ENCODE results near the gene DONSON. TPM values are rescaled to one million over a fixed set of nuclear protein-coding genes. Genes with fewer than 3 reads are reported as not detected.

Gene DONSON
- total RNA-seq, 1 donor from 2014 or later, result 0.53 TPM

DNA sequence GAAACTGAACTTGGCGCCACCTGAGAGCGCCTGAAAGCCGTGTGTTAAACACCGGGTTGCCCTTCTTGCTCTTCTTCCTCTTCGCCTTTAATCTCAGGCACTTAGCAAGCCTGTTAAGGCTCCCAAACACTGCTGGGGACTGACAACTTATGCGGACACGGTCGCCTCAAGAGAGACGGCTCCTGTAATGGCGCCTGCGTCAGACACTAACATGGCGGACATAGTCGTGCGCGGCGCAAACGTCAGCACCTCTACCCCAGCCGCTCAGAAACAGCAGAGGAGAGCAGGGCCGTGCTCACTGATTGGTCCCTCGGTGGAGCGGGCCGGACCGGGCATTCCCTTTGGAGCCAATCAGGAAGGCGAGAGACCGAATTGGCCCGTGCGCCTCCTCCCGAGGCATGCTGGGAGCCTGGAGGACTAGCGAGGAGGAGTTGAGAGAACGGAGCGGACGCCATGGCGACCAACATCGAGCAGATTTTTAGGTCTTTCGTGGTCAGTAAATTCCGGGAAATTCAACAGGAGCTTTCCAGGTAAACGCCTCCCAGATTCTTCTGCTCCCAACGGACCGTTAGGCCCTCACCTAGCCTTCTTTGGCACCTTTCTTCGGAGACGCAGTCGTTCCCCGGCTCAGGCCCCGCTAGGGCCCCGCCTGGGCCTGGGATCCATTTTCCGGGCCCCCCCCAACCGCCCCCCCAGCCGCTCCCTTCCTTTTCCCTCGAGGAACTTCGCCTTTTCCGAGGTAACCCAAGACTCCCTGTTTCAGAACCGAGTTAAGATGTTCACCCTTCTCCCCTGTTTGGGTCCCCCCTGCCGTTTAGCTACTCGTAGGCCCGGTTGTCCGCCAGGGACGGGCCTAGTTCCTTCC is 45.6 kb downstream of the DONSON start, which contains the start of gene SON:
Gene SON, plus strand, starts transcription at position 399 of the 865 bp plus-strand sequence. Its CDS starts 55 bp downstream, at position 454.
- TF ChIP-seq, protein P1, sequence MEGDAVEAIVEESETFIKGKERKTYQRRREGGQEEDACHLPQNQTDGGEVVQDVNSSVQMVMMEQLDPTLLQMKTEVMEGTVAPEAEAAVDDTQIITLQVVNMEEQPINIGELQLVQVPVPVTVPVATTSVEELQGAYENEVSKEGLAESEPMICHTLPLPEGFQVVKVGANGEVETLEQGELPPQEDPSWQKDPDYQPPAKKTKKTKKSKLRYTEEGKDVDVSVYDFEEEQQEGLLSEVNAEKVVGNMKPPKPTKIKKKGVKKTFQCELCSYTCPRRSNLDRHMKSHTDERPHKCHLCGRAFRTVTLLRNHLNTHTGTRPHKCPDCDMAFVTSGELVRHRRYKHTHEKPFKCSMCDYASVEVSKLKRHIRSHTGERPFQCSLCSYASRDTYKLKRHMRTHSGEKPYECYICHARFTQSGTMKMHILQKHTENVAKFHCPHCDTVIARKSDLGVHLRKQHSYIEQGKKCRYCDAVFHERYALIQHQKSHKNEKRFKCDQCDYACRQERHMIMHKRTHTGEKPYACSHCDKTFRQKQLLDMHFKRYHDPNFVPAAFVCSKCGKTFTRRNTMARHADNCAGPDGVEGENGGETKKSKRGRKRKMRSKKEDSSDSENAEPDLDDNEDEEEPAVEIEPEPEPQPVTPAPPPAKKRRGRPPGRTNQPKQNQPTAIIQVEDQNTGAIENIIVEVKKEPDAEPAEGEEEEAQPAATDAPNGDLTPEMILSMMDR (IDR thresholded peaks at IDR 0.05), result no peak
- Histone ChIP-seq H3K4me3 (peak within 1 kb of the TSS; percentile 79 to 82), H3K27me3 (no peaks in the 10 kb centered on the region), H3K27ac (peak within 1 kb of the TSS; percentile 98 to 99), H3K9me3 (no peaks in the 10 kb centered on the region), H3K4me1 (peaks cover 0 to 18% of the 10 kb centered on the region in 2 donors), H3K36me3 (peaks cover 18 to 30% of the 10 kb centered on the region in 2 donors)
- intact Hi-C loops (cut with DNase I), result loop anchor here (1.0 kb wide), 3 partner anchors 45 to 99 kb away; partner anchors contain the start of genes DONSON and ITSN1
- DNase-seq (ENCODE audit: low spot score in 2 of 2), result peak; percentile 98 to 99

DNA sequence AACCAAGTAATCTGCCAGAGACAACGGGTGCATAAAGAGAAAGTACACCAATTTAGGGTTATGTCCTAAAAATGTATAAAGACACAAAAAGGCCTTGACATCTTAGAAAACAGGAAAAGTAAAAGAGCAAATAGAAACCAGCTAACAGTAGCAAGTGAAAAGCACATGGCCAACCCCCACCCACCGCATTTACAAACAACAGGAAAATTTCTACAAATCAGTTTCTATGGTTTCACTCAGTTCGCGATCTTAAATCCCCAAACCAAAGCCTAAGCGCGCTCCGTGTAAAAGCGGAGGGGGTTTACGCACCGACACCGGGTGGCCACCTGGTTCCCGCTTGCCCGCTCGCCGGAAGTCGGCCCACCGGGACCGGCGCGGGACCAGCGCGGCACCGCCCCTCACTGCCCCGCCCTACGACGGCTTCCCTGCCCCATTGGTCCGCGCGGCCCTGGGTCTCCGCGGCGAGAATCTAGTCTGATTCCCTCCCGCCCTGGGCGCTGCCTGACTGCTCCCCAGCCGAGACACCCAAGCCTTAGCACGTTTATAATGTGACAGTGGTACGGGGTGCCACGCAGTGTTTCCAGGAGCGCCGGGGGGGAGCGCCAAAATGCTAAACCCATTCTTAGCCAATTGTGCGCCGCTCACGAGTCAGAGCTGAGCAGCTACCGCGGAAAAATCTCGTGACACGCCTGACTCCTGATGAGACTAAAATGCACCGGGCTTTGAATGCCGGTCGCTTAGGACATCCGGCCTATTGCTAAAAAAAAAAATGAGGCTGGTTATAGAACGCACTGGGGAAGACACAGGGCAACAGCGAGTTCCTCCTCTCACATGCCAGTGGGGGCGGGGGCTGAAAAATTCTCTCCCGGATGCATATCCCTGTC is 46.5 kb downstream of the DONSON start, which contains the start of gene GART:
Gene GART, minus strand, starts transcription at position 362 of the 884 bp plus-strand sequence. CDS start 2,802 bp downstream, outside the sequence.
- Histone ChIP-seq H3K4me1 (peaks cover 0 to 18% of the 10 kb centered on the region in 2 donors), H3K27me3 (no peaks in the 10 kb centered on the region), H3K9me3 (no peaks in the 10 kb centered on the region), H3K36me3 (peaks cover 21 to 30% of the 10 kb centered on the region in 2 donors), H3K27ac (peak within 1 kb of the TSS; percentile 98 to 99), H3K4me3 (peak within 1 kb of the TSS; percentile 79 to 82)
- peak; percentile 25 to 89 for DNase-seq (ENCODE audit: low spot score in 2 of 2)
- intact Hi-C loops (cut with DNase I), result loop anchor here (1.0 kb wide), 3 partner anchors 46 to 100 kb away; partner anchors contain the start of genes DONSON and ITSN1
- TF ChIP-seq, protein P1 (IDR thresholded peaks at IDR 0.05), result no peak

DNA sequence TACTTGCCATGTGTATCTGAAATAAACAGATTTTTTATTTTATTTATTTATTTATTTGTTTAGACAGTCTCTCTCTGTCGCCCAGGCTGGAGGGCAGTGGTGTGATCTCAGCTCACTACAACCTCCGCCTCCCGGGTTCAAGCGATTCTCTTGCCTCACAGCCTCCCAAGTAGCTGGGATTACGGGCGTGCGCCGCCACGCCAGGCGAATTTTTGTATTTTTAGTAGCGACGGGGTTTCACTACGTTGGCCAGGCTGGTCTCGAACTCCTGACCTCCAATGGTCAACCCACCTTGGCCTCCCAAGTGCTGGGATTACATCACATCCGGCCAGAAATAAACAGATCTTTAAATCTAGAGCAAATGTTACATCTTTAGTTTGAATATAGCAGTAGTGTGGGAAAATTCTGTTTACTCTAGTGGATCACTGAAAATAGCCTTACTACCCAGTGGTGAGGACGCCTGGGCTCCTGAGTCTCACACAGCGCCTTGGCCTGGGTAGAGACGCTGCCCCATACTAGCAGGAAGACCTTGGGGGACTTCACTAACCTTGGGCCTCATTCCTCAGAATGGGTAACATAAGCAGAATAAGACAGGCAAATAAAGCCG is 47.3 kb downstream of the DONSON start:
- peak overlapping the region; percentile 98 to 99 for H3K27ac ChIP-seq
- no peaks in the 10 kb centered on the region for H3K9me3 ChIP-seq
- peaks cover 15 to 30% of the 10 kb centered on the region in 2 donors for H3K36me3 ChIP-seq
- intact Hi-C loops (cut with DNase I), result no loop called here
- peak overlapping the region; percentile 79 to 82 for H3K4me3 ChIP-seq
- H3K27me3 ChIP-seq, result no peaks in the 10 kb centered on the region
- no peak for DNase-seq (ENCODE audit: low spot score in 2 of 2)
- peaks cover 0 to 18% of the 10 kb centered on the region in 2 donors for H3K4me1 ChIP-seq
- TF ChIP-seq, protein P1 (IDR thresholded peaks at IDR 0.05), result no peak

DNA sequence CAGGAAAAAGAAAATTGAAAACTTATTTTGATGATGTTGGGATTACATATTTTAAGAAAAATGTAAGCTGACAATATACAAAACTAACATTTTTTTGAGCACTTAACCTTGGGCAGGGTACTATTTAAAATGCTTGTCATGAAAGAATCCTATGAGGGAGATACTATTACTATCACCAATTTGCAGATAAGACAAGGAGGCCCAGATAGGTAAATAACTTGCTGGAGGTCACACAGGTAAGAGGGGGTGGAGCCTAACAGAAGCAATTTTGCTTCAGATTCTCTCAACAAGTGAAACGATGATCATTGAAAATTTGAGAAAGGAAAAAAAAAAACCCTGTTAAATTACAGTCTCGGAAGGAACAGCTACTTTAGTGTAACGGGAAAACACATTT is 47.8 kb downstream of the DONSON start:
- TF ChIP-seq, protein P1 (IDR thresholded peaks at IDR 0.05), result no peak
- H3K4me3 ChIP-seq, result peak overlapping the region; percentile 79 to 82
- H3K27me3 ChIP-seq, result no peaks in the 10 kb centered on the region
- no peak for DNase-seq (ENCODE audit: low spot score in 2 of 2)
- H3K9me3 ChIP-seq, result no peaks in the 10 kb centered on the region
- H3K27ac ChIP-seq, result peak overlapping the region in 1 of 2 donors; percentile 99
- peaks cover 0 to 18% of the 10 kb centered on the region in 2 donors for H3K4me1 ChIP-seq
- intact Hi-C loops (cut with DNase I), result no loop called here
- peaks cover 15 to 32% of the 10 kb centered on the region in 2 donors for H3K36me3 ChIP-seq

DNA sequence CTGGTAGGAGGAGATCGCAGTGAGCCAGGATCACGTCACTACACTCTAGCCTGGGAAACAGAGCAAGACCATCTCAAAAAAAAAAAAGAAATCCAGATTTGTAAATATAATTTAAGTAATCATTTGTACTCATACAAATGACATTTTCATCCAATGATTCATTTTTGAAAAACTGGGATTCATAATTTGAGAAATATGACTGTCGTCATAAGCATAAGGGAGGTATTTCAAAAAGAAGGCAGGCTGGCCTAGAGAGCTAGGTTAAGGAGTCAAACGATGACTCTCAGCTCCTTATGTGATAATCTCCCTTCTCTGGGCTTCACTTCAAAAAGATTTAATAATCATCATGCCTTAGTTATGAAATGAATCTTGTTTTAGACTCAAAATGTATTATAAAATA is 48.9 kb downstream of the DONSON start:
- Histone ChIP-seq H3K4me1 (peaks cover 0 to 10% of the 10 kb centered on the region in 2 donors), H3K36me3 (peaks cover 22 to 42% of the 10 kb centered on the region in 2 donors), H3K4me3 (no peak overlapping the region), H3K27me3 (no peaks in the 10 kb centered on the region), H3K27ac (no peak overlapping the region), H3K9me3 (no peaks in the 10 kb centered on the region)
- no peak for DNase-seq (ENCODE audit: low spot score in 2 of 2)
- TF ChIP-seq, protein P1 (IDR thresholded peaks at IDR 0.05), result no peak
- intact Hi-C loops (cut with DNase I), result no loop called here
